ENCODE results near the gene SNIP1.

DNA sequence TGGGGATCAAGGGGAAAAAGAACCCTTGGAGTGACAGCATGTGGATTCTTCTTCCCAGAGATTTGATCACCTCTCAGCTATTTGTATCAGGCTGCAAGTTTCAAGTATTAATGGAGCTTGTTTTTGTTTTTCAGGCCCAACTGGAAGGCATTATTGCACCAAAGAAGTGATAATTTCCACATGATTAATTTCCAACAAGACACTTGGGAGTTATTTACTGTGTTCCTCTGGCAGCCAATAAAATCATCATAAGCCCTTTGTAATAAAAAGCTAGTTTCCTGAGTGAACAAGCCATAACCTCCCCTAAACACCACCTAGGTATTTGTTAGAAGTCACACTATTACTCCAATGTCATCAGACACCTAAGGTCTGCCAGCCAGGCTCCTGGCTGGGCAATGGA, 10.8 kb upstream of the SNIP1 start:
- no peak for TF ChIP-seq POLR2A (IDR thresholded peaks at IDR 0.05; ENCODE audit: low read depth, low read length)
- no peak for TF ChIP-seq POLR2AphosphoS5 (IDR thresholded peaks at IDR 0.05; ENCODE audit: low read depth, low read length)
- TF ChIP-seq TAF1 (IDR thresholded peaks at IDR 0.05; ENCODE audit: borderline replicate concordance, low read depth, low read length) = no peak
